Amniotic epithelial cell (primary cell): ENCODE results near the gene EPS15.
A peak's percentile ranks its signal among the peaks of the same experiment; 100 is the strongest.
"Not testable (repeated sequence)": the region's sequence is repeated elsewhere in the genome, so short reads cannot be mapped to it uniquely, and the experiment has no call there.

Source experiments
- DNase-seq: peaks from one replicate; pipeline ENCODE4 v3.0.0-alpha.2; 2010; ENCODE audit warnings: low read depth

The EPS15 gene

DNA sequence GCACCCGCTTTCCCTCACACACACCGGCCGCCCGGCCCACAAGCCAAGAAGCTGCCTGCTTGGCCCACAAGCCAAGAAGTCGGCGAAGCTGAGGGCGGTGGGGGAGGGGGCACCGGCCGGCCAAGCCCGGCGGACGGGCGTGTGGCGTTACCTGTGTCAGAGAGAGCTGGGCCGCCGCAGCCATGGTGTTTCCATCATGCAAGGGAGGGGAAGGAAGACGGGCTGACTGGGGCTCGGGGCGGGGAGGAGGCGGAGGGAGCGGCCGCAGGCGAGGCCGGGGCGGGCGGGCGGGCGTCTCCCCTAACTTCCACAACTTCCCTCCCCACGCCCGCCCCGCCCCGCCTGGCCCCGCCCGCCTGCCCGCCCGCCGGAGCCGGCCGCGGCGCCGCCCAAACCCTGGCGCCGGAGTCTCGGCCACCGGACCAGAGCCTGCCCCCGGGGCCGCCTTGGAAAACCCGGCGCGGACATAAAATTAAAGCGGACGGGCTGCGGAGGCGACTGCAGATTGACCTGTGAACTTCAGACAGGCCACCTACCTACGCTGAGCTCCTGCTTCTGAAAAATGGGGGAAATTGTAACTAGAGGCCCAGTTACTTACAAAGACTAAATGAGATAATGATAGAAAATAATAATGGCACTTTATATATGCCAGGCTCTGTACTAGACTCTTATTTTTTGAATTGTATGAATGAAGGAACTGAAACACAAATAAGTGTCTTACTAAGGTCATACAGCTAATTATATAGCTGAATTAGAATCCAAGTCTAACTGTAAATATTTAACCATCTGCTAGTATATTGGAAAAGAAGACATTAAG, at the start of gene EPS15:
Gene EPS15, minus strand, starts transcription at position 219 of the 817 bp plus-strand sequence. Its CDS starts 35 bp downstream, at position 184.
- peak; percentile 68 for DNase-seq

DNA sequence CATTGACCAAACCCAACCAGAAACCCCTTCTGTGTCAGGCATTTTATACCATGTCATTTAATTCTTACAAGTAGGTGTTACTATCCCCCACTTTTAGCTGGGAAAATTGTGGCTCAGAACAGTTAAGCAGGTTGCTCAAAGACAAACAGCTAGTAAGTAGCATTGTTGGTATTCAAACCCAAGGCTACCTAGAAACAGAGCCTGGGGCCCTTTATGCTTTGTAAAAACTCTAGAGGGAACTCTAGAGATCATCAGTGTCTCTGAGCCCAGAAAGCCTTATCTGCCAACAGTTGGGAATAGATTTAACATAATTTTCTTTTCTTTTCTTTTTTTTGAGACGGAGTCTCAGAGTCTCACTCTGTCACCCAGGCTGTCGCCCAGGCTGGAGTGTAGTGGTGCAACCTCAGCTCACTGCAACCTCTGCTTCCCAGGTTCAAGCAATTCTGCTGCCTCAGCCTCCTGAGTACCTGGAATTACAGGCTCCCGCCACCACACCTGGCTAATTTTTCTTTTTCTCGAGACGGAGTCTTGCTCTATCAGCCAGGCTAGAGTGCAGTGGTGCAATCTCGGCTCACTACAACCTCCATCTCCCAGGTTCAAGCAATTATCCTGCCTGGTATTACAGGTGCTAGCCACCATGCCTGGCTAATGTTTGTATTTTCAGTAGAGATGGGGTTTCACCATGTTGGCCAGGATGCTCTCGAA, 49.3 kb upstream of the EPS15 start:
- no peak for DNase-seq

DNA sequence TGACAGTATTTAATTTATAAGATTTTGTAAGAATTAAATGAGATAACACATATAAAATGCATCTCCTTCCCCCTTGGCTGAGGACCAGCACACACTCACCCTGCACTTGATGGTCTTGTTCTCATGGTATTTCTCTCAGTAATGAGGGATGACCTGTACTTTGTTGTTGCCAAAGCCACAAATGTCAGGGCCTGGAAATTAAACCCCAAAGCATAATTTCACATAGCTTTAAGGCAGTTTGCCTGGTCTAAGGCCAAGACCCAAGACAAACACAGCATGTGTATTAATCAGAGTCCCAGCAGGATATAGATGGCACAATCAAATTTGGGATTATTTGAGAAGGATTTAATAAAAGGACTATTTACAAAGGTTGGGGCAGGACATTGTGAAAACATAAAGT, 48.6 kb upstream of the EPS15 start:
- peak; percentile 94 for DNase-seq

DNA sequence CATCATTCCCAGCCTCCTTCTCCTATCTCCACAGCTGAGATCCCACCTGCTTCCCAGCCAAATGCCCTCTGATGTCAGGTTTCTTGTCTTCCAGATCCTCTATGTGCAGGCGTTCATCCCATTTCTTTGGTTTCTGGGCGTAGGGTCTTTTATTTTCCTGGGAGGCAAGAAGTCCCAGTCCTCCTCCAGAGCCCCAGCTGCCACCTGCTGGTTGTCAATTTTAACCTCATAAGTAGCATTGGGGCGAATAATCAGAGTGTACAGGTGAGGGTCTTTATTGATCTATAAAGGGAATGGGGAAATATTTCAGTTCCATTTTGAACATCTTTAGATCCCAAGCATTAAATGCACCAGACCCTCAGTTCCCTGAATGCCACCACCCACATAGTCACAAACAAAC, 47.2 kb upstream of the EPS15 start:
- no peak for DNase-seq

DNA sequence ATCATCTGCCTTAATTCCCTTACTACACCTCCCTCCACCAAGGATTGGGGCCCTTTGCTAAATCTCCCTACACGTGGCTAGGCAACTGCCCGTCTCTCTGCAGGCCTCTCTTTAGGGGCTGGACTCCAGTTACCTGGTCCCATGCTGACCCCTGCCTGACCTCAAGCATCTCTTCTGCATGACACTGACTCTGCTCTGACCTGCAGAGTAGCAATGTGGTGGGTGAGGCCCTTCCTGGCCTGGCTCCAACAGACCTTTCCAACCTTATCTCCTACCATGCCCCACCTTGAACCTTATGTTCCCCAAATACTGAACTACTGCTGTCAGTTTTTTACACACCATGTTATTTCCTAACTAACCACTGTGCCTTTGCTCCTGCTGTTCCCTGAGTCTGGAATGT, 45.9 kb upstream of the EPS15 start:
- DNase-seq: no peak

DNA sequence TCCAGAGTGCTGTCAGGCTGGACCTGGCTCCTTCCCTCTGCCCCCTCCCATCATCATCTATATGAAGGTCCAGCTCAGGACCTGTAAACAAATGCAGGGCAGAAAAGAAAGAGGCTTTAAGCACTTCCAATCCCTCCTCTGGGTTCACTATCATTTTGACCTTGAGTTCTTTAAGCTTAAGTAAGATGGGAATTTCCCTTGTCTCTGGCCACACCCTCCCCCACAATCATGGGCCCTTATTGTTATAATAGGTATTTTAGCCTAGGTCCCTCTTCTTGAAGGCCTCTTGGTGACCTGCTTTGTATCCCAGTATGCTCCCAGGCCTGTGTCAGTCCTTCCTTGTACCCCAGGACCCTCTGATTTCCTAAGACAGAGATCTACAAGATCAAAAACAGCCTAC, 45.1 kb upstream of the EPS15 start:
- DNase-seq: peak; percentile 79

DNA sequence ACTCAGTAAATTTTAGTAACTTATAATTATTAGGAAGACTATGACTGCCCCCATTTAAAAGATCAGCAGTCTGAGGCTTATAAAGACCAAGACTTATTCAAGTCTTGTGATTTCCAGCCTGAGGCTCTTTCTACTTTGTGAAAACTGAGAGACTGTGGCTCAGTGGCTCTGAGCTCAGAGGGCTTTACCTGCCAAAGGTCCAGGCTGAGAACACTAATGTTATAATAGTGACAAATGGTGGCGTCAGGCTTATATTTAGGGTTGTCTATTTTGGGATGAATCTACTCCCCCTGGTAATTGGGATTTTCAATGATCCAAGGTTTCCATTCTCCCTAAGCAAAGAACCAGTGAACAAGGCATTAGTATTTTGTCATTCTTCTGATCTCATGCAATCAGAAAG, 42.6 kb upstream of the EPS15 start:
- DNase-seq: no peak

DNA sequence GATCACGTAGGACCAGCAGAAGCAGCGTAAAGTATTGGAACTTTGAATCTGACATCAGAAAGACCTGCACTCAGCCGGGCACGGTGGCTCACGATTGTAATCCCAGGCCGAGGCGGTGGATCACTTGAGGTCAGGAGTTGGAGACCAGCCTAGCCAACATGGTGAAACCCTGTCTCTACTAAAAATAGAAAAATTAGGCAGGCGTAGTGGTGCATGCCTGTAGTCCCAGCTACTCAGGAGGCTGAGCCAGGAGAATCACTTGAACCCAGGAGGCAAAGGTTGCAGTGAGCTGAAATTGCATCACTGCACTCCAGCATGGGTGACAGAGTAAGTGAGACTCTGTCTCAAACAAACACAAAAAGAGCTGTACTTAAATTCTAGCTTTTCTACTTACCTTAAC, 41.8 kb upstream of the EPS15 start:
- DNase-seq: not testable (repeated sequence)

DNA sequence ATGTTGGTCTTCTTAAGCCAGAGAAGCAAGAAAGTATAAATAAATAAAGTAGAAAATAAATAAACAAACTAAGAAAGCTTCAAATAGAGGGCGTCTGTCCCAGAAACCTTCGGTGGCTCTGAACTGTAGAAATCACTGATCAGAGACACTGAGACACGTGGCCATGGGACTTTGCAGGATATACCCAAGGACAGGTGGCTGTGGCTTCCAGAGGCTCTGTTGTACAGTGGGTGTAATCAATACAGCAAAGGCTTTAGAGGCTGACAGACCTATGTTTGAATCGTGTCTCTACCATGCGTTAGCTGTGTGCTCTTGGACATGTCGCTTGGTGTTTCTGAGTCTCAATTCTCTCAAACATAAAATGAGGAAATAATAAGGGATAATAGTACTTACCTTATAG, 41.0 kb upstream of the EPS15 start:
- DNase-seq: no peak

DNA sequence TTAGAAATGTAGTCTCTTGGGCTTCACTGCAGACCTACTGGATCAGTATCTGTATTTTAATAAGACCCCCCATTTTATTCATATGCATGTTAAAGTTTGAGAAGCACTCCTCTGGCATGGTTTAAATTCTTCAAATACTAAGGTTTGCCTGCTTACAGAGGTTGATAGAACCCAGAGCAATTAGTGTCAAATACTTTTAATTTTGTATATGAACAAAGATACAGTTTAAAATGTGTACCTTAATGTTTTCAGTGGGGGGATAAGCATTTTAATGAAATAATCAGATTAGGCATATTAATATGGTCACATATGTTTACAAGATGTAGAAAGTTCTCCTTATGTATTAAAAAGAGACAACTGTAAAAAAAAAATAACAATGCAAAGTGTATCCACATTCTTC, 40.4 kb upstream of the EPS15 start:
- DNase-seq: no peak

DNA sequence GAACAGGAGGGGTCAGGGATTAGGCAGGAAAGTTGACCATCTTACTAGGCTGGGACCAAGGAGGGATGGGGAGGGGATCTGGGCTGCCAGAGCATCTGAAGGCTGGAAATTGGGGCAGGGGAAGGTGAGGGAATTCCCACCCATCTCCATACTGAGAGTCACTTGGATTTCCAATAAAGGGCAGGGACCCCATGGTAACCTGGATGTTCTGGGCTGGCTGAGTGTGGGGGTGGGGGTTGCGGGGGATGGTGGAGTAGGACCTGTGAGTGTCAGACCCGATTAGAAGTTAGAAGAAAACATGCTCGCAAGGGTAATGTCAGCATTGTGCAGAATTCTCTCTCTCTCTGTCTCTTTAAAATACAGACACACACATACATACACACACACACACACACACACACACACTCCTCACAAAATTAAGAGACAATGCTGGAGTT, 40.0 kb upstream of the EPS15 start:
- no peak for DNase-seq

DNA sequence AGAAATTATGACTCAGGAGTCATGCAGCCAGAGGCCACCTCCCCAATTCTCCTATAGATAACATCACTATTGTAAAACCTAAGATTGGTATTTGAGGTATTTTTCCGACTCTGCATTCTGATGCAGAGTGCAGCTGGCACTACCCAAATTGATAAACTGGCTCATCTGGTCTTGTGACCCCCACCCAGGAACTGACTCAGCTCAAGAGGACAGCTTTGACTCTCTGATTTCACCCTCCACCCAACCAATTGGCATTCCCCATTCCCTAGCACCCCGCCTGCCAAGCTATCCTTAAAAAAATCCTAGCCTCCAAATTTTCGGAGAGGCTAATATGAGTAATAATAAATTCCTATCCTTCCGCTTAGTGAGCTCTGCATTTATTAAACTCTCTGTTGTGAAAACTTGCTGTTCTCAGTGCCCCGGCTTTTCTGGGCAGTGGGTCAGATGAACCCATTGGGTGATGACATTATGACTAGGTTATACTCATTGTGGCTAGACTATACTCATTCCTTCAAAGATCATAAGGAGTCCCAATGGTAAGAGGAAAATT, 39.4 kb upstream of the EPS15 start:
- peak; percentile 28 for DNase-seq

DNA sequence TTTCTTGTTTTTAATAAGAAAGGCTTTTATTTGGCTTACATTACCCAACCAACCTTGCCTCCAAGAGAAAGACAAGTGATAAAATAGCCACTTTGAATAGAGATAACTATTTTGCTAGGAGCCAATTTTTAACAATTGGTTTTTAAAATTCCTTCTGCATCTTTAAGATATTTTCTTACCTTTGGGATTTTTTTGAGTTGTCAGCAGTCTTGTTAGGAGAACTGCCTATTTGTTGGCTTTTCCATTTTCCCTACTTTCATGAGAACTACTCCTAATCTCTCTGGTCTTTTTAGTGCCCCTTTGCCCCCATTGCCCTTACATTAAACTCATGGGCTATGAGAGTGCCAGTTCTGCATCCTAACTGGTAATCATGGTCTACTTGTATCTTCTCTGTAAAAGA, 38.1 kb upstream of the EPS15 start:
- DNase-seq: no peak

DNA sequence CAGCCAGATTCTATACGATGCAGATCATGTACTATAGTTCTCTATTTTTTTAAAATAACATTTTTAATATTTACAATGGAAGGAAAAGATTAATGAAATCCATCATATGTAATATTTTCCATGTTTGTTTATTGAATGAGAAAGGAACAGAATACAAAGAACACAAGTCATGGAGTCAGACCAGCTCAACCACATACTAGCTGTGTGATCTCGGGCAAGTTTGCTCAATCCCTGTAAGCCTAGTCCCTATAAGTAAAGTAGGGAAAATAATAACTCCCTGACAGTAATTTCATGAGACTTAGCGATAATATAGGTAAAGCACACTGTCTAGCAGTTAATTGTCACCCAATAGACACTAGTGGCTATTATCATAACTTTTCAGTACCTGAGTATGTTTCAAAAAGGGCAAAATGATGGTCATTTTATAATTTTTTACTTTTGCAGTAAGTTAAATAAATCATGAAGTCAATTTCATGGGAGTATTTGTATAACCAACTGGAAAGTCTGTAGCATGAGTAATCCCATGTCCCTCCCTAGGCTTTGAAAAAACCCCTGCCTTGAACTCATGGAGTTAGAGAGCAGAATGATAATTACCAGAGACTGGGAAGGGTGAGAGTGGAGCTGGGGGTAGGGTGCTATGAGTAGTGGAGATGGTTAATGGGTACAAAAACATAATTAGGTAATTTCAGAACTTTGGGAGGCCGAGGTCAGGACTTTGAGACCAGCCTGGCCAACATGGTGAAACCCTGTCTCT, 37.0 kb upstream of the EPS15 start:
- no peak for DNase-seq

DNA sequence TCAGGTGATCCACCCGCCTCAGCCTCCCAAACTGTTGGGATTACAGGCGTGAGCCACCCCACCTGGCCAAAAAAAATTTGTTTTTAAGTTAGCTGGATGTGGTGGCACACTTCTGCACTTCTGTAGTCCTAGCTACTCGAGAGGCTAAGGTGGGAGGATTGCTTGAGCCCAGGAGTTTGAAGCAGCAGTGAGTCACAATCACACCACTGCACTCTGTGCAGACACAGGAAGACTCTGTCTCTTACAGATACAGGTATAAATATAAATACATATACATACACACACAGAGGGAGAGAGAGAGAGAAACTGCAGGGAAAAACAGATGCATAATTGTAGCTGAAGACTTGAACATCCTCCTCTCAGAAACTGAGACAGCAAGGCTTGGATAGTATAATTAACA, 34.8 kb upstream of the EPS15 start:
- DNase-seq: no peak

DNA sequence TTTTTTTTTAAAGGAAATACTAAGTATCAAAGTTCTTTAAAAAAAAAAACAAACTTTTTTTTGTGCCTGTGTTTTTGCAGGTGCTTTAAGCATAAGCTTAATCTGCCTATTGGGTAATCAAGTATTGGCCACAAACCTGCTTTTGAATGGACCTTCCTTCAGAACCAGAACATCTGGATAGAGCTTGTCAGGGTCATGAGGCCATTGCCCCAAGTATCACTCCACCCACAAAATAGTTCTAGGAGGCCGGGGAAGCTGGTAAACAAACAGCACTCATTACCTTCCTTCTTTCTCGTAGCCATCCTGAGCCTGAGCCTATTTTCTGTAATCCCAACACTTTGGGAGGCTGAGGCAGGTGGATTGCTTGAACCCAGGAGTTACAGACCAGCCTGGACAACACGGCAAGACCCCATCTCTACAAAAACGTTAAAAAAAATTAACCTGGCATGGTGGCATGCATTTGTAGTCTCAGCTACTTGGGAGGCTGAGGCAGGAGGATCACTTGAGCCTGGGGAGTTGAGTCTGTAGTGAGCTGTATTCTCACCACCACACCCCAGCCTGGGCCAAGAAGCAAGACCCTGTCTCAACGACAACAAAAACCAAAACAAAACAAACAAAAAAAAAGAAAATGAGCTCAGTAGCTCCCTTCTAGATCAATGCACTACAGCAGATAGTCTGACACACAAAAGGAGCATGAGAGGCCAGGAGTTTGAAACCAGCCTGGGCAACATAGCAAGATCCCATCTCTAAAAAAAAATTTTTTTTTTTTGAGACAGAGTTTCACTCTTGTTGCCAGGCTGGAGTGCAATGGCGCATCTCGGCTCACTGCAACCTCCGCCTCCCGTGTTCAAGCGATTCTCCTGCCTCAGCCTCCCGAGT, 34.1 kb upstream of the EPS15 start:
- no peak for DNase-seq

DNA sequence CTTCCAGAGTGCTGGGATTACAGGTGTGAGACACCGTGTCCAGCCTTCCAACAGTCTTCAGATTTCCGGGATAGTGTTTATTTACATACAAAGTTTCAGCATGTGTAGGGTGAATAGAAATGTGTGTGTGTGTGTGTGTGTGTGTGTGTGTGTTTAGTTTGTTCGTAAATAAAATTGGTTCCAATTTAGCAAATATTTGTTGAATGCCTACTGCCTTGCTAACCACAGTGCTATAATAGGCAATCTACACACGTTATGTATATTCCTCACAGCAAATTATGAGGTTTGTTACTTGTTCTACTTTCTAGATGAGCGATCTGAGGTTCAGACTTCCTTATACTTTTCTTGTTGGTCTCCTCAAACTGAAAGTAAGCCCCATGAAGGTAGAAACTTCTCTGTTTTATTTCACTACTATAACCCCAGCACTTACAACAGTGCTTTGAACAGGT, 32.8 kb upstream of the EPS15 start:
- DNase-seq: no peak

DNA sequence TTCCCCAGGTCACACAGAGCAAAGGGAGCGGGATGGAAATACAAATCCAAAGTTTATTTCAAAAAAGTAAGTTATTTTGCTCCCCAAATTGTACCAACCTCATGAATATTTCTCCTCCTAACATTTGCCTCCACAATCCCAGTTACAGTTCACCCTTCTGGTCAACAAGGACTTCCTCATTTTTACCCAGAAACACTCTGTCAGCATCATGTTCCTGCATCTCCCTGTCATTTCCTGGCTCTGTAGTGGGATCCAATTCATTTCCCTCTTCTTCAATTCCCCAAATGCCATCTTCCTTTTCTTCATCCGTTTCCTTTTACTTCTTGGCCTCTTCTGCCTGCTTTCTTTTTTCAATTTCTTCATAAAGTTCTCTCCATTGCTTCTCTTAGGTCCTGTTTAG, 32.0 kb upstream of the EPS15 start:
- no peak for DNase-seq

DNA sequence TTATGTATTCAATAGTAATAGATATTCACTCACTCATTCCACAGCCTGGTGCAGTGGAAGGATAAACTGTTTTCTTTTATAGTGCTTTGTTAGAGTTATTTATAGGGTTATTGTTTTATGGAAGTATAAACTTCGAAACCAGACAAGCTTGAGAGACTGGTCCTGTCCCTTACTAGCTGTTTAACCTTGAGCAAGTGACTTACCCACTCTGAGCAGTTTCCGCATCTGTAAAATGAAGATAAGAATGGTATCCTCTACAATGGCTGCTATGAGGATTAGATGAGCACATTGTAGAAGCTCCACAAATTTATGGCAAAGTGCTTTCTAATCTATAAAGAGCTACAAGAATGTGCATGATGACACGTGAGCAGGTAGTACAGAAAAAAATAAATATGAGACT, 30.8 kb upstream of the EPS15 start:
- no peak for DNase-seq

DNA sequence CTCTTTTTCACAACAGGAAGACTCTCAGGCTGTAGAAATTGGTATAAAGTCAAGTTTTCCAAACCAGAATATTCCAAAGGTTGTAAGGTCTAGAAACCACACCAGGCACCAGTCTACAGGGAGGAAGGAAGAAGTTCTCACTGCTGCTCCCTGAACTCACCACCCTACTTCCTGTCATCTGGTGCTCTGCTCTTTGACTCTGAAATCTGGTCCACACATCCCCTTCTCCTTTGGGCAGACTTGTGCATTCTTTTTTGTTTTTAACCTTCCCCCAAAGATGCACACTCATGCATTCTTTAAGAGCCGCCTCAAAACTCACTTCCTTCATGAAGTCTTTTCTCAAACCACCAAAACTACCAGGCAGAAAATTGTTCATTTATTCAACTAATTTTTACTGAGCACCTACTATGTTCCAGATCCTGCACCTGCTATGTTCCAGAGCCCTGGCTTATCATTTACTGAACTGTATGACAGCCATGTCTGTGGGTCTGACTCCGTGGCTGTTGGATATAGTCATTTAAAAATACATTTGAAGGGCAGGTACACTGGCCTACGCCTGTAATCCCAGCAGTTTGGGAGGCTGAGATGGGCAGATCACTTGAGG, 30.1 kb upstream of the EPS15 start:
- no peak for DNase-seq

DNA sequence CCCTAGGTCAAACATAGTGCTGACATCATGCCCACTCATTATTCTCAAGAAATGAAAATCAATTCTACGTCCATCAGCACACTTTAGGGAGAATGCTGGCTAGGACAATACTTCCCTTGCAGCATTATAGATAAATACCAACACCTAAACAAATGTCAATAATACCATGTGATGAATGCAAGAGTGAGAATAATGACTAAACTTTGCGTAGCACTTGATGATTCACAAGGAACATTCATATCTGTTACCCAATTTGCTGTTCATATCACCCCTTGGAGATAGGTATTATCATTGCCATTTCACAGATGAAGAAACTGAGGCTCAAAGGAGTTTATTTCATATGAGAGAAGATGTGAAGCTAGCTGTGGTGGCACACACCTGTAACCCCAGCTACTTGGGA, 24.8 kb upstream of the EPS15 start:
- peak; percentile 36 for DNase-seq
